MCF 10A (cell line): Measurements from ENCODE around the gene FNDC4. TPM values are rescaled to one million over a fixed set of nuclear protein-coding genes. Genes with fewer than 3 reads are reported as not detected.

Experiments
- BruUV-seq: library from RNA; stranded (reverse); fragments of 400-500 nt; replicated peaks from 2 replicates; lab custom pipeline; 2021; lab: Mats Ljungman, UMichigan
- CTCF ChIA-PET: fragments of 300-600 bp; sonication (Branson Sonifier 250); formaldehyde crosslinking; extraction: SDS; loops from one replicate; lab custom pipeline; 2021; ENCODE audit warnings: antibody characterized with exemption, inconsistent platforms; lab: Yijun Ruan, JAX
- POLR2A ChIA-PET: fragments of 300-600, 350-650 bp; sonication (Branson Sonifier 250); formaldehyde crosslinking; extraction: SDS; loops from one replicate; lab custom pipeline; 2020; ENCODE audit warnings: antibody characterized with exemption, inconsistent platforms; lab: Yijun Ruan, JAX
- DNase-seq: peaks from one replicate; pipeline ENCODE4 v3.0.0-alpha.2; 2018; ENCODE audit not compliant: unreplicated experiment
- H3K27ac Mint-ChIP-seq: one replicate; pipeline ENCODE4 v1.8.0; 2022; ENCODE audit warnings: mild to moderate bottlenecking, low read depth, mixed read lengths; ENCODE audit not compliant: unreplicated experiment
- H3K27me3 Mint-ChIP-seq: one replicate; pipeline ENCODE4 v1.8.0; 2022; ENCODE audit warnings: mixed read lengths; ENCODE audit not compliant: insufficient read depth, unreplicated experiment
- H3K36me3 Mint-ChIP-seq: one replicate; pipeline ENCODE4 v1.8.0; 2022; ENCODE audit warnings: mild to moderate bottlenecking, moderate library complexity, mixed read lengths; ENCODE audit not compliant: insufficient read depth, unreplicated experiment
- H3K4me1 Mint-ChIP-seq: one replicate; pipeline ENCODE4 v1.8.0; 2022; ENCODE audit warnings: mixed read lengths; ENCODE audit not compliant: insufficient read depth, unreplicated experiment
- H3K4me3 Mint-ChIP-seq: one replicate; pipeline ENCODE4 v1.8.0; 2022; ENCODE audit warnings: mild to moderate bottlenecking, moderate library complexity, mixed read lengths; ENCODE audit not compliant: unreplicated experiment
- H3K9me3 Mint-ChIP-seq: one replicate; pipeline ENCODE4 v1.8.0; 2022; ENCODE audit warnings: mixed read lengths; ENCODE audit not compliant: unreplicated experiment
- CTCF ChIP-seq: fragments of 200-600 bp; IDR thresholded peaks from one replicate; pipeline ENCODE4 v1.8.0; 2022; ENCODE audit warnings: antibody characterized with exemption, mild to moderate bottlenecking; ENCODE audit not compliant: unreplicated experiment
- intact Hi-C: fragments of 100-400 bp; cut with micrococcal nuclease; formaldehyde crosslinking; loops from 2 replicates; pipeline ENCODE4 v1.14.1; 2022
- total RNA-seq: library from RNA; stranded (reverse); gene quantifications from 2 replicates; pipeline ENCODE4 v1.2.3, GENCODE V29; 2022

FNDC4 gene
- total RNA-seq, 1 experiment from 2014 or later, result 0.79 TPM

GRCh38 chr2:27498975-27499374 is 4.0 kb upstream of the FNDC4 start:
- no peaks in the 10 kb centered on the region for H3K36me3 Mint-ChIP-seq
- peaks cover 22% of the 10 kb centered on the region for H3K4me1 Mint-ChIP-seq
- POLR2A ChIA-PET, result no interaction called here
- peaks cover 28% of the 10 kb centered on the region for H3K27me3 Mint-ChIP-seq
- no peak for TF ChIP-seq CTCF
- intact Hi-C loops, result no loop called here
- H3K27ac Mint-ChIP-seq, result no peak overlapping the region
- DNase-seq, result no peak
- CTCF ChIA-PET, result no interaction called here
- H3K4me3 Mint-ChIP-seq, result no peak overlapping the region
- H3K9me3 Mint-ChIP-seq, result no peaks in the 10 kb centered on the region
- BruUV-seq, result no TSS peak

DNA sequence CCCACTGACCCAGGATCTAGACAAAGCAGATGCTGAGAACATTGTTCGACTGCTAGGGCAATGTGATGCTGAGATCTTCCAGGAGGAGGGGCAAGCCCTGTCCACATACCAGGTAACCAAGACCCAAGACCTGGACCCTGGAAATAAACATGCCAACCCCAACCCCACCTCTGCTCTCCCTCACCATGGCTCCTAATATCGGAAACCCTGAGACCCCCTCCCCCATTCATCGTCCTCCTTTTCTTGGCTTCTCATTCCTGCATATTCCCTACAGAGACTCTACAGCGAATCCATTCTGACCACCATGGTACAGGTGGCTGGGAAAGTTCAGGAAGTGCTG is 2.3 kb upstream of the FNDC4 start:
- peaks cover 22% of the 10 kb centered on the region for H3K4me1 Mint-ChIP-seq
- ChIA-PET POLR2A (no interaction called here), CTCF (no interaction called here)
- DNase-seq, result no peak
- no peak overlapping the region for H3K4me3 Mint-ChIP-seq
- no TSS peak for BruUV-seq
- no peaks in the 10 kb centered on the region for H3K9me3 Mint-ChIP-seq
- intact Hi-C loops, result no loop called here
- TF ChIP-seq CTCF, result no peak
- no peak overlapping the region for H3K27ac Mint-ChIP-seq
- H3K36me3 Mint-ChIP-seq, result no peaks in the 10 kb centered on the region
- H3K27me3 Mint-ChIP-seq, result peaks cover 28% of the 10 kb centered on the region

DNA sequence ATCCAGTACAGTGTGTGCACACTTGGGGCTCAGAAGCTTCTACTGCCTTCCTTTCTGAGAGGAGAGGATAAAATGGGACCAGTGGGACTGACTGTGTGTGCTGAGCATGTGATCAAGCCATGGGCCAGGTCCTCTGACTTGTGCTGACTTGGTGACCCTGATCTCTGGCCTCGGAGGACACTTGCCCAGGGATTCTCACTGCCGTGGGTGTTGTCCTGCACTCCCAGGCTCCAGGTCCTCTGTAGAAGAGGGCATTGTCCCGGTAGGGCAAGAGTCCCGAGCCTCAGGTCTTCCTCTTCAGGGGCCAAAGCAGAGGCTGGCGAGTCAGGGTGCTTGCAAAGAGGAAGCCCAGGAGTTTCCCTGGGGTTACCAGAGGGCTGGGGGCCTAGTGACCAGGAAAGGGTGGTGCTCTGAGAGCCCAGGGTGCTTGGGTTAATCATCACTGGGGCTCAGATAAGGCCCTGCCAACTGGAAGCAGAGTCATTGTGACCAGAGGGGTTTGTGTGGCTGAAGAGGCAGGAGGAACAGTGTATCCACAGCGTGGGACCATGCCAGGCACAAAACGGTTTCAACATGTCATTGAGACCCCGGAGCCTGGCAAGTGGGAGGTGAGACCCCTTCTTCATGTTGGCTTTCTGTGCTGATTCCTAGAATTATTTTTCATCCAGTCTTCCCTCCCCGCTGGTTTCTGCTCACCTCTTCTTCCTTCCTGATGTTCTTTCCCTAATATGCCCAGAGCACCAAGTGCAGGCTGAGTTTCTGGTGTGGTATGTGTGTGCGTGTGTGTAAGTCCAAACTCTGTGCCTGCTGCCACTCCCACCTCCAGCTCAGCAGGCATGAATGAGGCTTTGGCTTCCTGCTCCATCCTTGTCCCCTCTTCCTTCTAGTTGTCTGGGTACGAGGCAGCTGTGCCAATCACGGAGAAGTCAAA is 1.6 kb upstream of the FNDC4 start, which contains the start of gene GCKR:
Gene GCKR (plus strand): TSS at position 483 of the 931 bp plus-strand sequence. CDS start 66 bp downstream, at position 549.
- Mint-ChIP-seq H3K4me3 (peak within 1 kb of the TSS; percentile 73), H3K36me3 (no peaks in the 10 kb centered on the region), H3K27me3 (peaks cover 28% of the 10 kb centered on the region), H3K27ac (peak within 1 kb of the TSS; percentile 37), H3K9me3 (no peaks in the 10 kb centered on the region), H3K4me1 (peaks cover 20% of the 10 kb centered on the region)
- no peak for TF ChIP-seq CTCF
- intact Hi-C loops, result no loop called here
- no peak for DNase-seq
- POLR2A ChIA-PET, result no interaction called here
- no TSS peak for BruUV-seq
- CTCF ChIA-PET, result interaction anchor here (0.7 kb wide), 1 partner anchor 187 kb away, joined by 3 read pairs; no protein-coding TSS in a partner anchor

DNA sequence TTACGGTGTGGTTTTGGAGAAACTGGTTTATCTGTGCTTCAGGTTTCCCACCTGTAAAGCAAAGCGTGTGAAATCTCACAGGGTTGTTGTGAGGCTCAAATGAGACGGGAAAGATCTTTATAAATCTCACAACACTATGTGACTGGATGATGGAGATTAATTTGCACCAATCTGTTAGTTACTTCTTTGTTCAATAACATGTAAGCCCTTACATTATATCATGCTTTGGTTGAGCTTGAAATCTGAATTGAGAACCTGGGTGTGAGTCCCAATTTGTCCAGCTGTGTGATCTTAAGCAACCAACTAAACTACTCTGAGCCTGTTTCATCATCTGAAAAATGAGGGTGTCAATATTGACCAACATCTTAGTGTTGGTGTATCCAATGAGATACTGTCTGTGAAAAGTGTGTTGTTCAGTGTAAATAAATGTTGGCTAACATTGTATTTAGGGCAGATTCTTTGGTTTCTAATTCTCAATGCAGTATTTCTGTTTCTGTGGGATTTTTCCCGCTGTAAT is 898 bp upstream of the FNDC4 start:
- ChIA-PET POLR2A (interaction anchor here (0.6 kb wide), 1 partner anchor 16 kb away, joined by 3 read pairs; no protein-coding TSS in a partner anchor), CTCF (interaction anchor here (0.7 kb wide), 1 partner anchor 188 kb away, joined by 3 read pairs; no protein-coding TSS in a partner anchor)
- H3K4me1 Mint-ChIP-seq, result peaks cover 13% of the 10 kb centered on the region
- no TSS peak for BruUV-seq
- no peak for TF ChIP-seq CTCF
- peak overlapping the region; percentile 73 for H3K4me3 Mint-ChIP-seq
- no peaks in the 10 kb centered on the region for H3K9me3 Mint-ChIP-seq
- intact Hi-C loops, result no loop called here
- H3K36me3 Mint-ChIP-seq, result no peaks in the 10 kb centered on the region
- DNase-seq, result no peak
- H3K27ac Mint-ChIP-seq, result peak overlapping the region; percentile 37
- peaks cover 28% of the 10 kb centered on the region for H3K27me3 Mint-ChIP-seq
